Natural killer cell (primary cell): ENCODE data around the gene KRT39. TPM values are rescaled to one million over a fixed set of nuclear protein-coding genes. Genes with fewer than 3 reads are reported as not detected.
A peak's percentile ranks its signal among the peaks of the same experiment; 100 is the strongest.

Experiments used
- ATAC-seq, 3 donors: fragments of 150-1000 bp in 2 of 3; fragments of 200-7000 bp in 1 of 3; cut with Tn5 transposase; 1 replicate in 1 of 3; 2 replicates in 2 of 3; pipeline ENCODE4 v1.10.0; 2021; ENCODE audit warnings: mild to moderate bottlenecking in 2 of 3, moderate library complexity in 2 of 3
- DNase-seq, 2 donors: peaks; one replicate each; pipeline versions ENCODE4 v3.0.0 to v3.0.0-alpha.2; 2013 to 2021; ENCODE audit warnings: mixed read lengths in 1 of 2
- H3K27ac ChIP-seq: one replicate; pipeline ENCODE4 v1.5.1; 2013; ENCODE audit warnings: mild to moderate bottlenecking, low read length
- H3K27me3 ChIP-seq: one replicate; pipeline ENCODE4 v1.6.1; 2013; ENCODE audit warnings: low read length; ENCODE audit not compliant: control insufficient read depth, insufficient read depth
- H3K36me3 ChIP-seq: one replicate; pipeline ENCODE4 v1.6.1; 2013; ENCODE audit warnings: low read length; ENCODE audit not compliant: control insufficient read depth, insufficient read depth
- H3K4me1 ChIP-seq: one replicate; pipeline ENCODE4 v1.6.1; 2013; ENCODE audit warnings: low read length; ENCODE audit not compliant: control insufficient read depth, insufficient read depth
- H3K4me3 ChIP-seq: one replicate; pipeline ENCODE4 v1.5.1; 2013; ENCODE audit warnings: low read length
- H3K9me3 ChIP-seq: one replicate; pipeline ENCODE4 v1.6.1; 2013; ENCODE audit warnings: low read length; ENCODE audit not compliant: control insufficient read depth, insufficient read depth
- H3K27ac Mint-ChIP-seq, 2 donors: one replicate each; pipeline ENCODE4 v1.8.0; 2022; ENCODE audit warnings: mild to moderate bottlenecking in 2 of 2, mixed read lengths in 2 of 2, moderate library complexity in 1 of 2
- H3K27me3 Mint-ChIP-seq, 2 donors: one replicate each; pipeline ENCODE4 v1.8.0; 2022; ENCODE audit warnings: low read depth in 2 of 2, mixed read lengths in 2 of 2
- H3K36me3 Mint-ChIP-seq: one replicate; pipeline ENCODE4 v1.8.0; 2022; ENCODE audit warnings: mixed read lengths
- H3K4me1 Mint-ChIP-seq, 2 donors: one replicate each; pipeline ENCODE4 v1.8.0; 2022; ENCODE audit warnings: mixed read lengths in 2 of 2
- H3K4me3 Mint-ChIP-seq: one replicate; pipeline ENCODE4 v1.8.0; 2022; ENCODE audit warnings: mild to moderate bottlenecking, moderate library complexity, mixed read lengths
- H3K9me3 Mint-ChIP-seq, 2 donors: one replicate each; pipeline ENCODE4 v1.8.0; 2022; ENCODE audit warnings: mixed read lengths in 2 of 2
- CTCF ChIP-seq: fragments of 200-600 bp; IDR thresholded peaks from one replicate; pipeline ENCODE4 v1.8.0; 2022; ENCODE audit warnings: antibody characterized with exemption
- WGBS: methylation state at CpG from one replicate; pipeline ENCODE4 v1.1.7; 2013; ENCODE audit warnings: missing lambda C conversion rate; ENCODE audit not compliant: insufficient coverage; 5-methylcytosine and 5-hydroxymethylcytosine counted together
- intact Hi-C: fragments of 100-400 bp; cut with micrococcal nuclease; formaldehyde crosslinking; loops from one replicate; pipeline ENCODE4 v1.14.2; 2022
- total RNA-seq, 4 donors: library from RNA; stranded (reverse); fragments of 120-200 nt in 1 of 4; gene quantifications; one replicate each; pipeline versions ENCODE4 v1.2.3 to v1.2.4, GENCODE V29; 2013 to 2022

The KRT39 gene
- total RNA-seq, 3 donors from 2014 or later (not counting 1 experiment from before 2014, with no cell fraction given) = not detected

- intact Hi-C loops = no loop called here
- ATAC-seq = no peak
These were observed 56.3 kb downstream of the KRT39 start for GRCh38 chr17:40910441-40910841.

GRCh38 chr17:40909755-40910154, 57.0 kb downstream of the KRT39 start:
- H3K9me3 ChIP-seq = no peaks in the 10 kb centered on the region

More at GRCh38 chr17:40910441-40910841, 56.3 kb downstream of the KRT39 start:
- H3K4me3 Mint-ChIP-seq = no peak overlapping the region
- H3K36me3 Mint-ChIP-seq = no peaks in the 10 kb centered on the region
- H3K27ac Mint-ChIP-seq = no peak overlapping the region
- H3K27me3 ChIP-seq = peaks cover 14% of the 10 kb centered on the region
- no peaks in the 10 kb centered on the region for H3K4me1 ChIP-seq
- H3K27ac ChIP-seq = no peak overlapping the region
- no peak for DNase-seq
- H3K9me3 Mint-ChIP-seq = no peaks in the 10 kb centered on the region
- H3K4me1 Mint-ChIP-seq = no peaks in the 10 kb centered on the region
- 100% methylated on average over 1 of the region's 3 CpGs for WGBS
- H3K9me3 ChIP-seq = no peaks in the 10 kb centered on the region
- H3K36me3 ChIP-seq = no peaks in the 10 kb centered on the region
- H3K27me3 Mint-ChIP-seq = peaks cover 29 to 53% of the 10 kb centered on the region in 2 donors
- TF ChIP-seq CTCF = no peak
- no peak overlapping the region for H3K4me3 ChIP-seq

GRCh38 chr17:40909351-40909750, 57.4 kb downstream of the KRT39 start:
- H3K4me3 Mint-ChIP-seq = no peak overlapping the region
- peak; percentile 57 for TF ChIP-seq CTCF
- ATAC-seq (peak; percentile 63 to 81 (median 72)), DNase-seq (peak; percentile 23 to 84)
- intact Hi-C loops = loop anchor here (1.0 to 10.0 kb wide), 4 partner anchors 415 to 757 kb away; no protein-coding TSS in a partner anchor
- Histone ChIP-seq H3K9me3 (no peaks in the 10 kb centered on the region), H3K27me3 (peaks cover 12% of the 10 kb centered on the region), H3K27ac (no peak overlapping the region), H3K4me3 (no peak overlapping the region), H3K36me3 (no peaks in the 10 kb centered on the region), H3K4me1 (no peaks in the 10 kb centered on the region)
- peaks cover 34 to 60% of the 10 kb centered on the region in 2 donors for H3K27me3 Mint-ChIP-seq
- no peaks in the 10 kb centered on the region for H3K4me1 Mint-ChIP-seq
- no peaks in the 10 kb centered on the region for H3K36me3 Mint-ChIP-seq
- H3K9me3 Mint-ChIP-seq = no peaks in the 10 kb centered on the region
- no peak overlapping the region for H3K27ac Mint-ChIP-seq
- 3% methylated on average over 5 of the region's 5 CpGs for WGBS

More at GRCh38 chr17:40909755-40910154, 57.0 kb downstream of the KRT39 start:
- TF ChIP-seq CTCF = no peak
- no peaks in the 10 kb centered on the region for H3K36me3 Mint-ChIP-seq
- peaks cover 32 to 58% of the 10 kb centered on the region in 2 donors for H3K27me3 Mint-ChIP-seq
- H3K4me1 Mint-ChIP-seq = no peaks in the 10 kb centered on the region
- no peak for DNase-seq
- no peak overlapping the region for H3K4me3 ChIP-seq
- H3K27me3 ChIP-seq = peaks cover 12% of the 10 kb centered on the region
- intact Hi-C loops = loop anchor here (1.0 to 10.0 kb wide), 4 partner anchors 415 to 757 kb away; no protein-coding TSS in a partner anchor
- no peak overlapping the region for H3K4me3 Mint-ChIP-seq
- H3K9me3 Mint-ChIP-seq = no peaks in the 10 kb centered on the region
- ATAC-seq = no peak
- H3K4me1 ChIP-seq = no peaks in the 10 kb centered on the region
- no peaks in the 10 kb centered on the region for H3K36me3 ChIP-seq
- 75% methylated on average over 3 of the region's 4 CpGs for WGBS
- no peak overlapping the region for H3K27ac Mint-ChIP-seq
- H3K27ac ChIP-seq = no peak overlapping the region

Other genes starting within 250 kb of the KRT39 start
- gene KRT25, start 211.6 kb downstream of the KRT39 start, total RNA-seq = not detected
- gene KRT26, start 194.7 kb downstream of the KRT39 start, total RNA-seq = not detected
- not detected for gene KRT27, start 184.4 kb downstream of the KRT39 start, total RNA-seq
- not detected for gene KRT28, start 167.0 kb downstream of the KRT39 start, total RNA-seq
- 10 to 100 TPM; 23.6 to 35.9 (median 25.5) TPM for gene KRT10, start 144.3 kb downstream of the KRT39 start, total RNA-seq
- gene KRT12, start 99.7 kb downstream of the KRT39 start, total RNA-seq = not detected
- not detected for gene KRT20, start 81.7 kb downstream of the KRT39 start, total RNA-seq
- gene KRT23, start 29.3 kb downstream of the KRT39 start, total RNA-seq = under 1 TPM in 1 of 3 donors, not detected in 2; 0.83 TPM
- not detected for gene KRT40, start 17.4 kb upstream of the KRT39 start, total RNA-seq
- not detected for gene KRTAP3-3, start 27.2 kb upstream of the KRT39 start, total RNA-seq
- gene KRTAP3-2, start 33.0 kb upstream of the KRT39 start, total RNA-seq = not detected
- gene KRTAP3-1, start 42.2 kb upstream of the KRT39 start, total RNA-seq = not detected
- not detected for gene KRTAP1-5, start 60.3 kb upstream of the KRT39 start, total RNA-seq
- not detected for gene KRTAP1-4, start 63.2 kb upstream of the KRT39 start, total RNA-seq
- gene KRTAP1-3, start 67.9 kb upstream of the KRT39 start, total RNA-seq = not detected
- not detected for gene KRTAP1-1, start 74.5 kb upstream of the KRT39 start, total RNA-seq
- not detected for gene KRTAP2-1, start 80.4 kb upstream of the KRT39 start, total RNA-seq
- not detected for gene KRTAP2-2, start 88.3 kb upstream of the KRT39 start, total RNA-seq
- not detected for gene KRTAP2-3, start 93.2 kb upstream of the KRT39 start, total RNA-seq
- gene KRTAP2-4, start 98.9 kb upstream of the KRT39 start, total RNA-seq = not detected
- not detected for gene KRTAP4-7, start 117.2 kb upstream of the KRT39 start, total RNA-seq
- gene KRTAP4-8, start 131.2 kb upstream of the KRT39 start, total RNA-seq = not detected
- not detected for gene KRTAP4-16, start 135.3 kb upstream of the KRT39 start, total RNA-seq
- gene KRTAP4-9, start 138.4 kb upstream of the KRT39 start, total RNA-seq = not detected
- gene KRTAP4-11, start 151.4 kb upstream of the KRT39 start, total RNA-seq = not detected
- not detected for gene KRTAP4-12, start 157.2 kb upstream of the KRT39 start, total RNA-seq
- gene KRTAP4-6, start 173.6 kb upstream of the KRT39 start, total RNA-seq = not detected
- not detected for gene KRTAP4-5, start 182.9 kb upstream of the KRT39 start, total RNA-seq
- gene KRTAP4-4, start 193.8 kb upstream of the KRT39 start, total RNA-seq = not detected
- not detected for gene KRTAP4-3, start 201.3 kb upstream of the KRT39 start, total RNA-seq
- gene KRTAP4-2, start 211.3 kb upstream of the KRT39 start, total RNA-seq = not detected
- not detected for gene KRTAP4-1, start 218.0 kb upstream of the KRT39 start, total RNA-seq
- not detected for gene KRTAP9-1, start 222.9 kb upstream of the KRT39 start, total RNA-seq